Stomach (tissue), 9 donors: Measurements from ENCODE around the gene EPB41L4B. TPM values are rescaled to one million over a fixed set of nuclear protein-coding genes. Genes with fewer than 3 reads are reported as not detected.

ENCODE experiments used
- DNase-seq, 2 donors: peaks; one replicate each; pipeline versions ENCODE4 v3.0.0 to v3.0.0-alpha.2; 2013 to 2019
- H3K27ac ChIP-seq, 5 donors: fragments of 200-600 bp in 4 of 5; sonication (generic) in 4 of 5; one replicate each; pipeline ENCODE4 v1.5.1; 2013 to 2019; ENCODE audit warnings: mild to moderate bottlenecking in 1 of 5, moderate library complexity in 1 of 5
- H3K27me3 ChIP-seq, 3 donors: fragments of 200-600 bp; sonication (generic); one replicate each; pipeline ENCODE4 v1.5.1; 2017 to 2019; ENCODE audit warnings: mixed run types in 1 of 3
- H3K36me3 ChIP-seq, 4 donors: fragments of 200-600 bp; sonication (generic); 1 replicate in 3 of 4; 2 replicates in 1 of 4; pipeline ENCODE4 v1.5.1; 2016 to 2019
- H3K4me1 ChIP-seq, 4 donors: fragments of 200-600 bp; sonication (generic); one replicate each; pipeline ENCODE4 v1.5.1; 2016 to 2019
- H3K4me3 ChIP-seq, 4 donors: fragments of 200-600 bp; sonication (generic) in 3 of 4; one replicate each; pipeline ENCODE4 v1.5.1; 2016 to 2019; ENCODE audit warnings: mild to moderate bottlenecking in 1 of 4
- H3K9me3 ChIP-seq, 4 donors: fragments of 200-600 bp; sonication (generic); one replicate each; pipeline ENCODE4 v1.5.1; 2016 to 2019
- EP300 ChIP-seq: sonication (generic); formaldehyde crosslinking; IDR thresholded peaks from one replicate; pipeline ENCODE4 v1.6.1; 2017; ENCODE audit warnings: antibody characterized with exemption
- POLR2A ChIP-seq, 4 donors: fragments of 450-650 bp; IDR thresholded peaks; one replicate each; pipeline ENCODE4 v1.6.1; 2016; ENCODE audit warnings: antibody characterized with exemption in 4 of 4, control low read depth in 2 of 4, mild to moderate bottlenecking in 1 of 4, moderate library complexity in 1 of 4
- POLR2AphosphoS5 ChIP-seq, 3 donors: sonication (generic); formaldehyde crosslinking; IDR thresholded peaks; one replicate each; pipeline ENCODE4 v1.6.1; 2016; ENCODE audit warnings: antibody characterized with exemption in 3 of 3
- WGBS, 5 donors: extraction: QIAGEN DNeasy Blood & Tissue Kit in 3 of 5; methylation state at CpG; one replicate each; pipeline versions ENCODE4 v1.1.5 to v1.1.7; 2013 to 2018; 5-methylcytosine and 5-hydroxymethylcytosine counted together
- intact Hi-C: fragments of 100-400 bp; cut with DNase I; formaldehyde crosslinking; loops from one replicate; pipeline ENCODE4 v1.15.1; 2023; ENCODE audit warnings: low total_unique reads
- polyA plus RNA-seq, 3 donors: library from polyadenylated mRNA; stranded (reverse); fragments of 200-250 nt; gene quantifications; one replicate each; pipeline ENCODE4 v1.2.3, GENCODE V29; 2013
- total RNA-seq, 5 donors: library from RNA; depleted of rRNA; stranded (reverse); fragments of >200 nt; gene quantifications; one replicate each; pipeline versions ENCODE4 v1.1.0 to v1.2.3, GENCODE V29; 2014 to 2016
- TF ChIP-seq, protein P1 (sequence below), 7 experiments: fragments of 450-650 bp in 4 of 7; fragments of 200-600 bp in 3 of 7; sonication (generic) in 3 of 7; IDR thresholded peaks; one replicate each; pipeline ENCODE4 v1.5.1; 2016 to 2019; ENCODE audit warnings: antibody characterized with exemption in 7 of 7, control low read depth in 2 of 7, mild to moderate bottlenecking in 1 of 7
- donor health status: healthy with polysubstance abuse.
- donor health status: Bipolar disorder and iron deficiency.
- donor health status: healthy.

The EPB41L4B gene
- total and polyA plus RNA-seq, 8 donors = 9.2 to 52.4 (median 24.4) TPM

DNA sequence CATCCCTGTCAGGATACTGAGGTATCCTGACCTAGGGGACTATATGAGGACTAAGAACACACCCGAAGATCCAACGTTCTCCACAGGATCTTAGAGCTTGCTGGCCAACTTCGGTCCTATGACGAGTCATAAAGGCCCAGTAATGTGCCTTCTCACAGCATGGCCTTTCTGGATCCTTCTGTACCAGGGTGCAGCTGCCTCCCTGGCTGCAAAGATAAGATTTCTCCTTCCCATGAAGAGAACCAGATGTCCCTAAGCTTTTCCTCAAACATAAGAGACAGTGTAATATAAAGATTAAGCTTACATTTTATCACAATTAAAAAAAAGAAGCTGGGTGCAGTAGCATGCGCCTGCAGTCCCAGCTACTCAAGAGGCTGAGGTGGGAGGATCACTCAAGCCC lies 18.3 kb downstream of the EPB41L4B start:
- Histone ChIP-seq H3K27ac (no peak overlapping the region), H3K9me3 (no peaks in the 10 kb centered on the region), H3K27me3 (no peaks in the 10 kb centered on the region), H3K4me1 (peaks cover 2 to 11% (median 4%) of the 10 kb centered on the region in 4 donors), H3K36me3 (no peaks in the 10 kb centered on the region), H3K4me3 (no peak overlapping the region)
- no peak for TF ChIP-seq POLR2AphosphoS5 (IDR thresholded peaks at IDR 0.05)
- TF ChIP-seq EP300 = no peak
- TF ChIP-seq, protein P1, sequence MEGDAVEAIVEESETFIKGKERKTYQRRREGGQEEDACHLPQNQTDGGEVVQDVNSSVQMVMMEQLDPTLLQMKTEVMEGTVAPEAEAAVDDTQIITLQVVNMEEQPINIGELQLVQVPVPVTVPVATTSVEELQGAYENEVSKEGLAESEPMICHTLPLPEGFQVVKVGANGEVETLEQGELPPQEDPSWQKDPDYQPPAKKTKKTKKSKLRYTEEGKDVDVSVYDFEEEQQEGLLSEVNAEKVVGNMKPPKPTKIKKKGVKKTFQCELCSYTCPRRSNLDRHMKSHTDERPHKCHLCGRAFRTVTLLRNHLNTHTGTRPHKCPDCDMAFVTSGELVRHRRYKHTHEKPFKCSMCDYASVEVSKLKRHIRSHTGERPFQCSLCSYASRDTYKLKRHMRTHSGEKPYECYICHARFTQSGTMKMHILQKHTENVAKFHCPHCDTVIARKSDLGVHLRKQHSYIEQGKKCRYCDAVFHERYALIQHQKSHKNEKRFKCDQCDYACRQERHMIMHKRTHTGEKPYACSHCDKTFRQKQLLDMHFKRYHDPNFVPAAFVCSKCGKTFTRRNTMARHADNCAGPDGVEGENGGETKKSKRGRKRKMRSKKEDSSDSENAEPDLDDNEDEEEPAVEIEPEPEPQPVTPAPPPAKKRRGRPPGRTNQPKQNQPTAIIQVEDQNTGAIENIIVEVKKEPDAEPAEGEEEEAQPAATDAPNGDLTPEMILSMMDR (IDR thresholded peaks at IDR 0.05) = no peak
- TF ChIP-seq POLR2A (IDR thresholded peaks at IDR 0.05) = no peak
- WGBS, 5 donors = 81 to 93% (median 88%) methylated on average over 5 of the region's 5 CpGs
- intact Hi-C loops = no loop called here
- no peak for DNase-seq

DNA sequence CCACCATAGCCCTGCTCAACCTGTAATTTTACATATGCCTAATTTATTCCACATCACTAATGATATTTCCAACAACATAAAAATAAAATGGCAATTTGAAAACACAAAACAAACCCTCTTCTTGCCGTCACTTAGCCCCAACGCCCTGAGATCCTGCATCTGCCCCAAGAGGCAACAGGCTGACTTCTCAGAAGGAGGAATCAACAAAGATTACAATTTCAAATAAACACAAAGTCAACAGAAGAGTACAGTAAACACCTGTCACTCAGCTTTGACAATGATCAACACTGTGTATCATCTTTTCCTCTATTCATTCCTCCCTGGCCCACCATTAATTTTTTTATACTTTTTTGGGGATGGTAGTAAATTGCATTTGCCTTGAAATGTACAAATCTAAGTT lies 19.8 kb downstream of the EPB41L4B start:
- no peak for DNase-seq
- 32 to 69% (median 48%) methylated on average over 2 of the region's 2 CpGs for WGBS, 5 donors
- Histone ChIP-seq H3K27ac (no peak overlapping the region), H3K9me3 (no peaks in the 10 kb centered on the region), H3K36me3 (no peaks in the 10 kb centered on the region), H3K27me3 (no peaks in the 10 kb centered on the region), H3K4me3 (no peak overlapping the region), H3K4me1 (peaks cover 0 to 15% (median 4%) of the 10 kb centered on the region in 4 donors)
- TF ChIP-seq, protein P1 (IDR thresholded peaks at IDR 0.05) = no peak
- no peak for TF ChIP-seq POLR2AphosphoS5 (IDR thresholded peaks at IDR 0.05)
- no peak for TF ChIP-seq EP300
- no peak for TF ChIP-seq POLR2A (IDR thresholded peaks at IDR 0.05)
- intact Hi-C loops = no loop called here

DNA sequence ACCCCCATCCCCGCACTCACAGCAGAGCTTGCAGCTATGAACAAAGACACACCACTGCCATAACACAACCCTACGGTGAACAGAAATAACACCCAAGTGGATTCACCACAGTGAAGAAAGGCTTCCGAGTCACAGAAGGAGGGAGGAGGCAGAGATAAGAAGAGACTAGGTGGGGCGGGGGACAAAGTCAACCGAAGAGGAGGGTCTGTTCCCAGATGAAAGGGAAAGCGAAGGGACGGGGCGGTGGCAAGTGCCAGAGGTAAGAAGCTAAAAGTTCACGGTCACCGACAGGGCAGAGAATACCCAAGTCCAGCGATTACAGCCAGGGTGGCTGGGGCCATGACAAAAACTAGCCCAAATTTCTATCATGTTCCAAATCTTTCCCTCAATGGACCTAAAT lies 21.0 kb downstream of the EPB41L4B start:
- H3K36me3 ChIP-seq = no peaks in the 10 kb centered on the region
- 79 to 92% (median 90%) methylated on average over 11 of the region's 11 CpGs for WGBS, 5 donors
- H3K27me3 ChIP-seq = no peaks in the 10 kb centered on the region
- TF ChIP-seq POLR2A (IDR thresholded peaks at IDR 0.05) = no peak
- TF ChIP-seq, protein P1 (IDR thresholded peaks at IDR 0.05) = no peak
- no peak for TF ChIP-seq EP300
- no peak for TF ChIP-seq POLR2AphosphoS5 (IDR thresholded peaks at IDR 0.05)
- H3K4me1 ChIP-seq = peaks cover 5 to 26% (median 12%) of the 10 kb centered on the region in 4 donors
- intact Hi-C loops = no loop called here
- H3K9me3 ChIP-seq = no peaks in the 10 kb centered on the region
- no peak overlapping the region for H3K4me3 ChIP-seq
- H3K27ac ChIP-seq = no peak overlapping the region
- no peak for DNase-seq

DNA sequence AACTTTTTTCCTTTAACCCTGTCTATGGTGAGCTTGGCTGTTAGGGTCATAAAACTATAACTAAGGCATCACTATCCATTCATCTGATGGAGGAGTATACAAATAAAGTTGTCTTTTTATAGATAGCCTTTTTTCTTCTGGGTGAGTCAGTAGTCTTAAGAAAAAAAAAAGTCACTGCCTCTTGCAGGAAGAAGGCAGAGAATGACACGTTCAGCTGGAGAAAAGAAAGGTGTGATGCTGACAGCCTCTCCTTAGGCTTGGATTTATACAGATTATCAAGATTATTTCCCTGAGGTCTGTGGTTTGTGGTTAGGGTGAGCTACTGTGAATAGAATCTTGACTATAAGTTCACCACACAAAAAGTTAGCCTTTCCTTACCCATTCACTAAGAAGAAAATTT lies 23.0 kb downstream of the EPB41L4B start:
- H3K4me3 ChIP-seq = no peak overlapping the region
- no peak for DNase-seq
- H3K27me3 ChIP-seq = no peaks in the 10 kb centered on the region
- H3K36me3 ChIP-seq = no peaks in the 10 kb centered on the region
- intact Hi-C loops = no loop called here
- H3K27ac ChIP-seq = no peak overlapping the region
- no peaks in the 10 kb centered on the region for H3K9me3 ChIP-seq
- peaks cover 5 to 27% (median 14%) of the 10 kb centered on the region in 4 donors for H3K4me1 ChIP-seq
- WGBS, 5 donors = 14 to 35% (median 19%) methylated on average over 1 of the region's 1 CpG
- TF ChIP-seq POLR2AphosphoS5 (IDR thresholded peaks at IDR 0.05) = no peak
- TF ChIP-seq, protein P1 (IDR thresholded peaks at IDR 0.05) = no peak
- no peak for TF ChIP-seq EP300
- no peak for TF ChIP-seq POLR2A (IDR thresholded peaks at IDR 0.05)
